Activated CD4-positive, alpha-beta T cell treated with anti-CD3 and anti-CD28 coated beads, Interleukin-2, amount 50 U/mL, for 24 hours (primary cell): Measurements from ENCODE around the gene TMEM184B.

Source experiments
- DNase-seq, 2 donors: peaks; one replicate each; pipeline ENCODE4 v3.0.0-alpha.2; 2020; ENCODE audit warnings: low read depth in 1 of 2, low spot score in 1 of 2

Gene TMEM184B

GRCh38 chr22:38282397-38282796 is 9.6 kb upstream of the TMEM184B start:
- no peak for DNase-seq

DNA sequence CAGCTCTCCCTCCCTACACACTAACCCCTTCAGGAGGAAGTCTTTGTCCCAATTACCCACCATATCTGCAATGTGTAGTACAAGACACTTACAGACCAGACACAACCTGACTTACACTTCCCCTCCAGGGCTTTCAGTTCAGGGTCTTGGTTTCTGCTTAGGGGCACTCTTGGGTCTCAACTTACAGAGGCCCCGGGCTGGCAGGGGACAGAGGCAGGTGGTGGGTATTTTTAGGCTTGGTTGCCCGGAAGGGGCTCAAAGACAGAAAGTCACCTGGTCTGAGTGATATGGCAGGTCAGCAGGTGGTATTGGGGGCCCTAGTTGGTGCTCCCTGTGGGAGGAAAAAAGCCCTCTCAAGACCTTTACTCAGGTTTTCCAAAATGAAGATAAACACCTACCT is 3.4 kb upstream of the TMEM184B start:
- DNase-seq = no peak

GRCh38 chr22:38273135-38273826 is 471 bp upstream of the TMEM184B start:
- no peak for DNase-seq

DNA sequence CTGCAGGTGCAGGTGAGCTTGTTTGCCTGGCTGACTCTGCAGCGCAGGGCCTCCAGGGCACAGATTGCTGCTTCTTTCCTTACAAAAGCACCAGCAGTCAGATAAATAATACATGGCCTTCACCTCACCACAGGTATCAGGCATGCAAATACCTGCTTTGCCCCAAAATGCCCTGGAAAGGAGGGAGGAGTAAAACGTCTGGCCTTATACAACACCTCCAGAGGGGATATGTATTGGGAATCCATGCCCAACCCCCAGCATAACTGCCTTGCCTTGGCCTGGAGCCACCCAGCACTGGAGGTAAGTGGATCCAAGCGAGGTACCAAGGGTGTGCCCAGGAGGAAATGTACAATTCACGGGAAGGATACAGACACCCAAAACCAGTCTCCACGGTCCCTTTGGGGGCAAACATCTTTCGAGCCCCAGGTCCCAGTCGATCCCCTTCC is 860 bp downstream of the TMEM184B start:
- DNase-seq = no peak

DNA sequence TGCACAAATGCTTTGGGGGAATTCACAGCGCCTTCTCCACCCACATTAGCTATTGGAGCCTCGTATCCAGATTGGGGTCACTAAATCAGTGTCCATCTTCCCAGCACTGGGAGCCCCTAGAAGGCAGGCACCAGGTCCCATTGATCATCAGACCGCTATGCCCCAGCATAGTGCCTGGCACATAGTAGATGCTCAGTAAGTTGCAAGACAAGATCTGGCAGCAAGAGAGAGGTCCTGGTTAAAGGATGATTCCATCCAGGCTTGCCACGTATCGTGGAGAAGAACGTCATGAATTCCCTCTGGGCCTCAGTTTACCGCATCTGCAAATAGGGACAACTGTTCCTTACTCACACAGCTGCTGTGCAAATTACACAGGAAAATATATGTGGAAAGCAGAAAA is 1.7 kb downstream of the TMEM184B start:
- DNase-seq = no peak

DNA sequence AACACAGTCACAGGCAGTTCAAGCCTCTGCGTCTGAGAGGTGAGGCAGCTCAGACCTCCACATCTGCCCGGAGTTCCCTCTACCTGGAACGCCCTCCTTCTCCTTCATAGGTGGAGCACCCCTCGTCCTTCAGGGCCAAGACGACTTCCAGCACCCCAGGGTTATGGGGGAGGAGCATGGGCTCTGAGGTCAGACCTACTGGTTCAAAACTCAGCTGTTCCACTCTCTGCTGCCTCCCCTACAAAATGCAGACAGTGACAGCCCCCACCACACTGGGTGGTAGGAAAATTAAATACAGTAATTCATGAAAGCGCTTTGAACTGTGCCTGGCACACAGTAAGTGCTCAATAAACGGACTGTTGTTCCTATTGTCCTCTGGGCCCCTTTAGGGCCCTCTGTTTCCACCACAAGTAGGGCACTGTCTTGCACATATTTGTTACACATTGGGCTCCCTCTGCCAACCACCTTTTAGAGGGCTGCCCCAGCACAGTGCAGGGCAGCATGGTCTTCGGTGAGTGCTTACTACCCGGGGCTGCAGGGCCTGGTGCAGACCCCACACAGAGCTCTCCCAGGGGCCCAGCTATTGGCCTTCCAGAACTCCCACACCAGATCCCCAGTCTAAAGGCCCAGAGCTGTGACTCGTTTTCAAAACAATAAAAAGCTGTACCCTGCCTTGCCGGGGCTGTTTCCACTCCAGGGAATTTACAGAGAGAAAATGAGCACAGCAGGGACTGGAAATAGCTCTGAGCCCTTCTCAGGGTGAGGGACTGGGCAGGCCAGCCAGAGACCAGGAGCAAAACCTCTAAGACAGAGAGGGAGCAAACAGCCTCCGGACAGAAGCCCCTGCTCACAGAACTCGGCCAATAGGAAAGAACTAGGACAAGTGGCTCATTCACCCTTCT is 2.5 kb downstream of the TMEM184B start:
- no peak for DNase-seq

GRCh38 chr22:38269466-38269865 is 3.3 kb downstream of the TMEM184B start:
- no peak for DNase-seq

- peak in 1 of 2 donors; percentile 36 for DNase-seq
Observed at GRCh38 chr22:38267086-38267485, 5.7 kb downstream of the TMEM184B start.

DNA sequence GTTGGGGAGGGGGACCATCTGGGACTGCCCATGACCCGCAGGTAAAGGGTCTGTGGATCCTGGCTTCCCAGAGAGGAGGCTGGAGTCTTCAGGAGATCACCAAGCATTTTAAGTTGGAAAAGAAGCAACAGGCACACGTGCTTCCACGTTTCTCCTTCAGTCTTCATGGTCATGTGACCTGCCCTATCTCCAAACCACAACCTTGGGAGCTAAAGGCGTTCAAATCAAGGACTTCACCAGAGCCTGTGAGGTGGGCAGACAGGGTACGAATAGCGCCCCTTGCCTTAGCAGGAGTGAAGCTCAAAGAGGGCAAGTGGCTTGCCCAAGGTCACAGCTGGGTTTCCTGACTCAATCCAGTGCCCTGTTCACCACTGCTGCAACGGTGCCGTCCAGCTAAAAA is 6.7 kb downstream of the TMEM184B start:
- DNase-seq = no peak

- no peak for DNase-seq
Observed at GRCh38 chr22:38264322-38264843, 8.4 kb downstream of the TMEM184B start.

DNA sequence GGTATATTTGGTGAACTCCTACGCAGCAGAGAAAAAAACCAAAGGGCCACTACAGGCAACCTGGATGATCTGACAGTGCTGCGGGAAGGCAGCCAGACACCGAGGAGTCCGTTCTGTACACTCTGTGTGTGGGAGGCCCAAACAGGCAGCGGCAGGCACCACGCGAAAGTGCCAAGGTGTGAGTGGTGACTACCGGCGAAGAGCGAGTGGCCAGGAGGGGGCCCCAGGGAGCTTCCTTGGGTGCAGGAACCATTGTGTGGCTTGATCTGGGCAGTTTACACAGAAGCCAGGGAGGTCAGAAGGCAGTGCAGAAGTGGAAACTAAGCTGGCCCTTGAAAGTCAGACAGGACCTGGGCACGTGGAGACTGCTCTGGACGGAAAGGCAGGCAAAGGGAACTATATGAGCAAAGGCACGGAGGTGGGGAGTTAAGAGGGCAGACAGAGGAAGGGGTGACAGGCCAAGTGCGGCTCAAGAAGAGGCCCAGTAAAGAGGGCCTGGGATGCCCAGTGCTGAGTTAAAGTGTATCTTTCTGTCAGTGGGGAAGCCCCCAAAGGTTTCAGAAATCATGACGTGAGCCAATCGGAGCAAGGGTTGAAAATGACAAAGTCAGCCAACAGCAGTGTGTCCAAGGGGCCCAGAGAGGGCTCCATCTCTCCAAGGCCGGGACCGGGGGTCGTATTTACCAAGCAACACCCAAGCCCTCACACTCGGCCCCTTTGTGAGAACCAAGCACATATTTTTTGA is 10.6 kb downstream of the TMEM184B start:
- no peak for DNase-seq

DNA sequence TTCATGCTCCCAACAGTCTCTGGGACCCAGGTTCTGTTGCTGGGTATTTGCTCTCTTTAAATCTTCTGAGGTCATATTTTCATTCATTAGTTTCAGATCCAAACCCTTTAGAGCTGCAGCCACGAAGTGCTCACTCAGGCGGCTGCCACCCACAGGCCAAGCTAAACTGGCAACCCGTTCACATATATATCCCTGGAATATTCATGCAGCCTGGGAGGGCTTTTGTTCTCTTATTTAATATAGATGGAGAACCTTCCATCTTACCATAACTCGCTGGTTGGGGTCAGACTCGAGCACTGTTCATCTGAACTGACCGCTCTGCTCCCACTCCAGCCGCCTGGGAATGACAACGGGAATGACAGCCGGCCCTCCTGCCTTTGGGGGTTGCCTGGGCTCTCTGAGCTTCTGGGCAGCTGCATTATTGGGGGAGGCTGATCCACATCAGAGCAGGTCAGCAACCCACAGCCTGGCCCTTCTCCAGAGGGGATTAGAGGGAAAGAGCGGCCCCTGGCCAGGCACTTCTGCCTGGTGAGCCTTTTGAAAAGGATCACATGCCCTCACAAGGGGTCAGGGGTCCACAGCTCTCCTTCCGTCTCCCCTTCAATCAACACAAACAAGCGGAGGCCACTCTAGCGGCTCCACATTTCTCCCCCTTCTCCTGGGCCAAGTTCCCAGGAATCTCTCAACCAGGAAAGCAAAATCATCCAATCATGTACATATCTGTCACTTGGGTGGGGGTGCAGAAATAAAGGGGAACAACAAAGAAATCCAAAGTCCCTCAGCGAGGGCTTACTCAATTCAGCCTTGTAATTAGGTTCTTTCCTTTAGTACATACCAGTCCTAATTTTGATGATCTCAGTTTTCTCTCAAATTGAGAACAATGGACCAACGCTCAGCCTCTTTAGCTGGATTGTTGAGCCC is 11.8 kb downstream of the TMEM184B start:
- DNase-seq = no peak

- no peak for DNase-seq
Observed at GRCh38 chr22:38259370-38259769, 13.4 kb downstream of the TMEM184B start.

DNA sequence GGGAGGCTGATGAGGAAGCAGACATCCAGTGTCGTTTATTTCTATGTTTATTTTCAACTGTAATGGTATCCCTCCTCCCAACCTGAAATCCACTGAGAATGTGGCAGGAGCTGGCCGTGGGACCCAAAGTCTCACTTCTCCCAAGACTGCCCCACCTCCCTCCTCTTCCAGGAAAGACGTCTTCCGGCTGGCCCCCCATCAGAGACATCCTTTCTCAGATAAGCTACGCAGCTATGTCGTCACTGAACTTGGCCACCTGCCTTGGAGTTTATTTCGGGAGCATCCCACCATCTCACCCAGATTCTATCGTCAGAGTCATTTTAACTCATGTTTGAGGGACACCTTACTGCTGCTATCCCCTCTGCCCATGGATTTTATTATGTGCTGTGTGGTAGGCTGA is 13.9 kb downstream of the TMEM184B start:
- DNase-seq = no peak

DNA sequence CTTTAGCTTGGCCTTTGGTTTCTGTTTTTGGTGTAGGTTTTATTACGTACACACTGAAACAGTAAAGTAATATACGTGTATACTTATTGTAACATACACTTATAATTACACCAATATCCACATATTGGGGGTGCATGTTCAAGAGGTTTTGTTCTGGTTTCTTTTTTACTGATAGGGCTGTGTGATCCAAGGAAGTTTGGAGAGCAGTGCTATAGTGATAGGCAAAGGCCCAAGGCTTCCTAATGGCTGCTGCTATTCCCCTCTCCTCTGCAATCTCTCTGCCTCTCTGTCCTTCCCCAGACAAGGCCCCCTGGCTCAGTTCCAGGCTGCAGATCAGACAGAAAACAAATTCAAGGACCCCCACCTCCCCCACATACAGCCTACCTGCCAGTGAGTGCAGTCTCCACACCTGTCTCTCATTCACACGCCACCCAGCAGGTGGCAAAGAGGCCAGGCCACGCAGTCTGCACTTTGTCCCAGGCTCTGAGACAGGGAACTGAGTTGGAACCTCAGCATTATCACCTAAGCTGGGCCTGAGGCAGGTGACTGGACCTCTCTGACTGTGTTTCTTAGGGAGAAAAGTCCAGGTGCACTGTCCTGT is 15.1 kb downstream of the TMEM184B start:
- DNase-seq = no peak

DNA sequence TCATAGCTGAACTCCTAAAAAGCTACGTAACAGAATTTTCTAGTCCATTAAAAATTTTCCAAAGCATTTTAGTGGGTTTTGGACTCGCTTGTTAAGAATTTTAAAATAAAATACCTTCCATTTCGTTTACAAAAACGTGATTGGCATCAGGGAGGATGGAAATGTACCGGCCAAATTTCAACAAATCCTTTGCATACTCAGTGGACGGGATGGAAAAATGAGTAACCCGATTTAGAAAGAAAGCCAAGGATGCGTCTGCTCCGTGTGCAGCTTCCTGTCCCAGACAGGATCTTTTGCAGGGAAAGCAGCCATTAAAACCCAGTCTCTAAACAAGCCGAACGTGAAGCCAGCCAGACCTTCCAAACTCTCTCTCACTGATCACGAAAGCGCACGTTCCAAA is 15.6 kb downstream of the TMEM184B start:
- no peak for DNase-seq

GRCh38 chr22:38255697-38256096 is 17.1 kb downstream of the TMEM184B start:
- no peak for DNase-seq

GRCh38 chr22:38251341-38251692 is 21.5 kb downstream of the TMEM184B start:
- DNase-seq = no peak

DNA sequence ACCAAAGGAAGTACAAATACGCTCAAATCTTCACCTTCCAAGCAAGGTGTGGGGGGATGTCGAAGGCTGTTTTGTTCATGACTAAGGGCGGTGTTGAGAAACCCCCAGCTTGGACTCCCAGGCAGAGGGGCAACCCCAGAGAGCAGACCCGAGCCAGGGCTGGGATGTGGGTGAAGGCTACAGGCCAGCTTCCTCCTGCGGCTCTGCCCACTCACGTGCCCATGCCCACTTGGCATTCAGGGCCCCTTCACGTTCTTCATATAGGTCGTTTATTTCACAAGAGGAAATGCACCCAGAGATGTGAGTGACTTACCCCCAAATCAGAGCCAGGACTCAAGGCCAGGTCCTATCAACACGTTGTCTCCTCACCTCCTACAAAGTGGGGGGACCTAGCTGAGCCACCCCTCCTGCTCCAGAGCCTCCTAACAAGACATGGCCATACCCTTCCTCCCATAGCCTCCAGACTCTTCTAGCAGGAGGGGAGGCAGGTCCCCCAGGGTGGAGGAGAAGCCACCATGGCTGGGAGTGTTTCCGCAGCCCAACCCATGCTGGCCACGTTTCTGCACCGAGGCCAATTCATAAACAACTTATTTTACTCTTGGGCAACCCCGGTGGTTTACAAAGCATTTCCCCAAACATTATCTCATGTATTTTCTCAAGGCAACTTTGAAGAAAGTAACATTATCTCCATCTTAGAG is 22.0 kb downstream of the TMEM184B start:
- DNase-seq = no peak
